ENCODE measurements around the gene XPO5.

DNA sequence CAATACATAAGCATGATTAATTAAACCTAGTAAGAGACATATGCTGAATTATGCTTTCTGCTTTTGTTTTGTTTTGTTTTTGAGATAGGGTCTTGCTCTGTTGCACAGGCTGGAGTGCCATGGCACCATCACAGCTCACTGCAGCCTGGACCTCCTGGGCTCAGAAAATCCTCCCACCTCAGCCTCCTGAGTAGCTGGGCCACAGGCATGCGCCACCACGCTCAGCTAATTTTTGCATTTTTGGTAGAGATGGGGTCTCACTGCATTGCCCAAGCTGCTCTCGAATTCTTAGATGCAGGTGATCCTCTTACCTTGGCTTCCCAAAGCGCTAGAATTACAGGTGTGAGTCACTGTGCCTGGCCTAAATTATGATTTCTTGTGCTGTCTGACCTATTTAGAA lies 3.8 kb downstream of the XPO5 start:
- TF ChIP-seq POLR2A (IDR thresholded peaks at IDR 0.05) (no peak), POLR2AphosphoS5 (IDR thresholded peaks at IDR 0.05) (no peak), EP300 (IDR thresholded peaks at IDR 0.05) (no peak)
- TF ChIP-seq, protein P1, sequence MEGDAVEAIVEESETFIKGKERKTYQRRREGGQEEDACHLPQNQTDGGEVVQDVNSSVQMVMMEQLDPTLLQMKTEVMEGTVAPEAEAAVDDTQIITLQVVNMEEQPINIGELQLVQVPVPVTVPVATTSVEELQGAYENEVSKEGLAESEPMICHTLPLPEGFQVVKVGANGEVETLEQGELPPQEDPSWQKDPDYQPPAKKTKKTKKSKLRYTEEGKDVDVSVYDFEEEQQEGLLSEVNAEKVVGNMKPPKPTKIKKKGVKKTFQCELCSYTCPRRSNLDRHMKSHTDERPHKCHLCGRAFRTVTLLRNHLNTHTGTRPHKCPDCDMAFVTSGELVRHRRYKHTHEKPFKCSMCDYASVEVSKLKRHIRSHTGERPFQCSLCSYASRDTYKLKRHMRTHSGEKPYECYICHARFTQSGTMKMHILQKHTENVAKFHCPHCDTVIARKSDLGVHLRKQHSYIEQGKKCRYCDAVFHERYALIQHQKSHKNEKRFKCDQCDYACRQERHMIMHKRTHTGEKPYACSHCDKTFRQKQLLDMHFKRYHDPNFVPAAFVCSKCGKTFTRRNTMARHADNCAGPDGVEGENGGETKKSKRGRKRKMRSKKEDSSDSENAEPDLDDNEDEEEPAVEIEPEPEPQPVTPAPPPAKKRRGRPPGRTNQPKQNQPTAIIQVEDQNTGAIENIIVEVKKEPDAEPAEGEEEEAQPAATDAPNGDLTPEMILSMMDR (IDR thresholded peaks at IDR 0.05), result no peak

Data from sigmoid colon (tissue), 4 donors.